ENCODE data around the gene ZFHX3.

The ZFHX3 gene

GRCh38 chr16:72794986-72795385 lies 252.9 kb downstream of the ZFHX3 start:
- DNase-seq (ENCODE audit: low read depth in 2 of 2), result no peak

GRCh38 chr16:72794319-72794718 lies 253.6 kb downstream of the ZFHX3 start:
- no peak for DNase-seq (ENCODE audit: low read depth in 2 of 2)

- no peak for DNase-seq (ENCODE audit: low read depth in 2 of 2)
Measured at GRCh38 chr16:72793716-72794115, 254.2 kb downstream of the ZFHX3 start.

GRCh38 chr16:72793017-72793416 lies 254.9 kb downstream of the ZFHX3 start:
- DNase-seq (ENCODE audit: low read depth in 2 of 2), result no peak

- DNase-seq (ENCODE audit: low read depth in 2 of 2), result no peak
Measured at GRCh38 chr16:72791786-72792185, 256.1 kb downstream of the ZFHX3 start.

- DNase-seq (ENCODE audit: low read depth in 2 of 2), result no peak
Measured at GRCh38 chr16:72789921-72790320, 258.0 kb downstream of the ZFHX3 start.

GRCh38 chr16:72789465-72789864 lies 258.5 kb downstream of the ZFHX3 start:
- DNase-seq (ENCODE audit: low read depth in 2 of 2), result no peak

GRCh38 chr16:72788269-72788809 lies 259.6 kb downstream of the ZFHX3 start:
- no peak for DNase-seq (ENCODE audit: low read depth in 2 of 2)

- DNase-seq (ENCODE audit: low read depth in 2 of 2), result peak; percentile 52 to 57
Measured at GRCh38 chr16:72787514-72788268, 260.2 kb downstream of the ZFHX3 start.

- no peak for DNase-seq (ENCODE audit: low read depth in 2 of 2)
Measured at GRCh38 chr16:72787130-72787513, 260.8 kb downstream of the ZFHX3 start.

GRCh38 chr16:72786606-72787005 lies 261.3 kb downstream of the ZFHX3 start:
- no peak for DNase-seq (ENCODE audit: low read depth in 2 of 2)

GRCh38 chr16:72785886-72786285 lies 262.0 kb downstream of the ZFHX3 start:
- DNase-seq (ENCODE audit: low read depth in 2 of 2), result no peak

GRCh38 chr16:72785171-72785570 lies 262.8 kb downstream of the ZFHX3 start:
- no peak for DNase-seq (ENCODE audit: low read depth in 2 of 2)

- no peak for DNase-seq (ENCODE audit: low read depth in 2 of 2)
Measured at GRCh38 chr16:72783716-72784318, 264.1 kb downstream of the ZFHX3 start.

GRCh38 chr16:72769876-72770275 lies 278.1 kb downstream of the ZFHX3 start:
- no peak for DNase-seq (ENCODE audit: low read depth in 2 of 2)

- no peak for DNase-seq (ENCODE audit: low read depth in 2 of 2)
Measured at GRCh38 chr16:72768591-72768990, 279.3 kb downstream of the ZFHX3 start.

- no peak for DNase-seq (ENCODE audit: low read depth in 2 of 2)
Measured at GRCh38 chr16:72766506-72766905, 281.4 kb downstream of the ZFHX3 start.

GRCh38 chr16:72764015-72764654 lies 283.8 kb downstream of the ZFHX3 start:
- DNase-seq (ENCODE audit: low read depth in 2 of 2), result no peak

- DNase-seq (ENCODE audit: low read depth in 2 of 2), result no peak
Measured at GRCh38 chr16:72760581-72760980, 287.3 kb downstream of the ZFHX3 start.

- no peak for DNase-seq (ENCODE audit: low read depth in 2 of 2)
Measured at GRCh38 chr16:72753881-72754280, 294.0 kb downstream of the ZFHX3 start.

GRCh38 chr16:72752004-72752695 lies 295.8 kb downstream of the ZFHX3 start:
- no peak for DNase-seq (ENCODE audit: low read depth in 2 of 2)

GRCh38 chr16:72751076-72751475 lies 296.9 kb downstream of the ZFHX3 start:
- no peak for DNase-seq (ENCODE audit: low read depth in 2 of 2)

Data from stimulated activated CD4-positive, alpha-beta T cell treated with anti-CD3 and anti-CD28 coated beads, Interleukin-15, amount 100 ng/mL, for 48 hours (primary cell).